ENCODE data around the gene CCZ1B.
A peak's percentile ranks its signal among the peaks of the same experiment; 100 is the strongest.
"Not testable (repeated sequence)": the region's sequence is repeated elsewhere in the genome, so short reads cannot be mapped to it uniquely, and the experiment has no call there.

- TF ChIP-seq REST (IDR thresholded peaks at IDR 0.05; ENCODE audit: borderline replicate concordance) (peak; percentile 16), POLR2AphosphoS5 (IDR thresholded peaks at IDR 0.05) (peak; percentile 60)
- not testable (repeated sequence) for TF ChIP-seq RAD21 (conservative IDR thresholded peaks at IDR 0.05); CTCF (IDR thresholded peaks at IDR 0.05; ENCODE audit: poor library complexity, severe bottlenecking); EZH2 (IDR thresholded peaks at IDR 0.05; ENCODE audit: borderline replicate concordance, insufficient read depth, low read length, poor library complexity, severe bottlenecking); SMC3 (conservative IDR thresholded peaks at IDR 0.05; ENCODE audit: poor library complexity); EP300 (conservative IDR thresholded peaks at IDR 0.05; ENCODE audit: poor library complexity, severe bottlenecking); MXI1 (conservative IDR thresholded peaks at IDR 0.05; ENCODE audit: poor library complexity, severe bottlenecking); TAF1 (IDR thresholded peaks at IDR 0.05; ENCODE audit: low read depth)
These were observed at the start of gene CCZ1B for GRCh38 chr7:6826151-6826550.

Data from neural cell (in vitro differentiated cells).